ENCODE results near the gene SCO2. TPM values are rescaled to one million over a fixed set of nuclear protein-coding genes. Genes with fewer than 3 reads are reported as not detected.
"Not testable (repeated sequence)": the region's sequence is repeated elsewhere in the genome, so short reads cannot be mapped to it uniquely, and the experiment has no call there.

The SCO2 gene
- total RNA-seq, 1 experiment from 2014 or later, result 6.5 TPM

DNA sequence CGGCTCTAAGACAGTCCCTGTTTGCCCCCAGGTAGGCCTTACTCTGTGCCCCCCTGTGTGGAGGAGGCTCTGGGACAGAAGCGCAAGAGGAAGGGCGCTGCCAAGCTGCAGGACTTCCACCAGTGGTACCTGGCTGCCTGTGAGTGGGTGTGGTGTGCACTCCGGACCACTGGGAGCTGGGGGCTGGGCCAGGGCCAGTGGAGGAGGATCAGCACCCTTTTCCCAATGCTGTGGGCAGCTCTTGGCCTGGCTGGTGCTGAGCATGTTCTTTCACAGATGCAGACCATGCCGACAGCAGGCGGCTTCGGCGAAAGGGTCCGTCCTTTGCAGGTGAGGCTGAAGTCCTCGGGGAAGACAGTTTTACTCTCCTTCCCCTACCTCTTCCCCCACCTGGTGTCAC lies 3.7 kb downstream of the SCO2 start:
- peaks cover 12% of the 10 kb centered on the region for H3K4me1 ChIP-seq
- no peaks in the 10 kb centered on the region for H3K27me3 ChIP-seq (replicated peaks; ENCODE audit: control insufficient read depth, insufficient read depth, low read length)
- Mint-ChIP-seq H3K36me3 (ENCODE audit: insufficient read depth, unreplicated experiment) (peaks cover 59% of the 10 kb centered on the region), H3K9me3 (ENCODE audit: unreplicated experiment) (no peaks in the 10 kb centered on the region), H3K27me3 (ENCODE audit: insufficient read depth, unreplicated experiment) (no peaks in the 10 kb centered on the region), H3K4me3 (ENCODE audit: unreplicated experiment) (no peak overlapping the region), H3K27ac (ENCODE audit: unreplicated experiment) (no peak overlapping the region), H3K4me1 (ENCODE audit: low read depth, unreplicated experiment) (peaks cover 8% of the 10 kb centered on the region)
- H3K36me3 ChIP-seq (ENCODE audit: control insufficient read depth, insufficient read depth, low read length), result no peaks in the 10 kb centered on the region
- TF ChIP-seq, protein P1, sequence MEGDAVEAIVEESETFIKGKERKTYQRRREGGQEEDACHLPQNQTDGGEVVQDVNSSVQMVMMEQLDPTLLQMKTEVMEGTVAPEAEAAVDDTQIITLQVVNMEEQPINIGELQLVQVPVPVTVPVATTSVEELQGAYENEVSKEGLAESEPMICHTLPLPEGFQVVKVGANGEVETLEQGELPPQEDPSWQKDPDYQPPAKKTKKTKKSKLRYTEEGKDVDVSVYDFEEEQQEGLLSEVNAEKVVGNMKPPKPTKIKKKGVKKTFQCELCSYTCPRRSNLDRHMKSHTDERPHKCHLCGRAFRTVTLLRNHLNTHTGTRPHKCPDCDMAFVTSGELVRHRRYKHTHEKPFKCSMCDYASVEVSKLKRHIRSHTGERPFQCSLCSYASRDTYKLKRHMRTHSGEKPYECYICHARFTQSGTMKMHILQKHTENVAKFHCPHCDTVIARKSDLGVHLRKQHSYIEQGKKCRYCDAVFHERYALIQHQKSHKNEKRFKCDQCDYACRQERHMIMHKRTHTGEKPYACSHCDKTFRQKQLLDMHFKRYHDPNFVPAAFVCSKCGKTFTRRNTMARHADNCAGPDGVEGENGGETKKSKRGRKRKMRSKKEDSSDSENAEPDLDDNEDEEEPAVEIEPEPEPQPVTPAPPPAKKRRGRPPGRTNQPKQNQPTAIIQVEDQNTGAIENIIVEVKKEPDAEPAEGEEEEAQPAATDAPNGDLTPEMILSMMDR (IDR thresholded peaks at IDR 0.05; ENCODE audit: insufficient read depth in 1 of 2, low read depth in 1 of 2, low read length in 1 of 2, severe bottlenecking in 1 of 2, unreplicated experiment in 1 of 2), result no peak
- intact Hi-C loops (cut with micrococcal nuclease; ENCODE audit: unreplicated experiment), result no loop called here
- no TSS peak for BruUV-seq (replicated peaks)
- ChIA-PET POLR2A (no interaction called here), CTCF (no interaction called here)
- no peak overlapping the region for H3K4me3 ChIP-seq (ENCODE audit: low read depth, low read length)
- DNase-seq, result no peak
- no peaks in the 10 kb centered on the region for H3K9me3 ChIP-seq

DNA sequence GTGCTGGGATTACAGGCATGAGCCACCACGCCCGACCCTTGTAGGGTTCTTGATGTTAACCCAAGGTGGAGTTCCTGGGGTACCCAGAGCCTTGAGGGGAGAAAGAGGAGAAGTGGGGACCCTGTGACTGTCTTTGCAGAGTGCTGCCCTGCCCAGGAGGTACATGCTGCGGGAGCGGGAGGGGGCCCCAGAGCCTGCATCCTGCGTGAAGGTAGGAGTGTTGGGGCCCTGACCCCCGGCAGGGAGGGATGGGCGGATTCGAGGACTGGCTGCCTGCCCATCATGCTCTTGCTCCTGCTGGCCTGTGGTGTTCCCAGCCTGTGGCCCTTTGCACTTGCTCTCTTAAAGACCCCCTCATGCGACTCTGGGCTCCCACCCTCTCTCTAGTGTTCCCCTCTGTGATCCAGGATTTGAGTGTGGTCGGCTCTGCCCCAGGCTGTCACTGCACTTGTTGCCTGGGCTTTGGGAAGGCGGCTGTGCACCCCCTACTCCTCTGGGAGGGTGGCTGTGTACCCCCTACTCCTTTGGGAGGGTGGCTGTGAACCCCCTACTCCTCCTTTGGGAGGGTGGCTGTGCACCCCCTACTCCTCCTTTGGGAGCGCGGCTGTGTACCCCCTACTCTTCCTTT lies 4.5 kb downstream of the SCO2 start:
- H3K9me3 Mint-ChIP-seq (ENCODE audit: unreplicated experiment), result no peaks in the 10 kb centered on the region
- BruUV-seq (replicated peaks), result no TSS peak
- no peaks in the 10 kb centered on the region for H3K9me3 ChIP-seq
- ChIA-PET CTCF (no interaction called here), POLR2A (no interaction called here)
- intact Hi-C loops (cut with micrococcal nuclease; ENCODE audit: unreplicated experiment), result no loop called here
- H3K4me3 ChIP-seq (ENCODE audit: low read depth, low read length), result no peak overlapping the region
- DNase-seq, result peak in 1 of 2 experiments; percentile 30
- peaks cover 2% of the 10 kb centered on the region; the same call in 1 of the 2 replicates for H3K36me3 ChIP-seq (ENCODE audit: control insufficient read depth, insufficient read depth, low read length)
- H3K27ac Mint-ChIP-seq (ENCODE audit: unreplicated experiment), result no peak overlapping the region
- H3K4me3 Mint-ChIP-seq (ENCODE audit: unreplicated experiment), result no peak overlapping the region
- H3K27me3 Mint-ChIP-seq (ENCODE audit: insufficient read depth, unreplicated experiment), result no peaks in the 10 kb centered on the region
- peaks cover 53% of the 10 kb centered on the region for H3K36me3 Mint-ChIP-seq (ENCODE audit: insufficient read depth, unreplicated experiment)
- H3K4me1 Mint-ChIP-seq (ENCODE audit: low read depth, unreplicated experiment), result peaks cover 8% of the 10 kb centered on the region
- H3K4me1 ChIP-seq, result peaks cover 9% of the 10 kb centered on the region; the same call in 1 of the 2 replicates
- H3K27me3 ChIP-seq (replicated peaks; ENCODE audit: control insufficient read depth, insufficient read depth, low read length), result no peaks in the 10 kb centered on the region
- TF ChIP-seq, protein P1 (IDR thresholded peaks at IDR 0.05; ENCODE audit: insufficient read depth in 1 of 2, low read depth in 1 of 2, low read length in 1 of 2, severe bottlenecking in 1 of 2, unreplicated experiment in 1 of 2), result no peak

DNA sequence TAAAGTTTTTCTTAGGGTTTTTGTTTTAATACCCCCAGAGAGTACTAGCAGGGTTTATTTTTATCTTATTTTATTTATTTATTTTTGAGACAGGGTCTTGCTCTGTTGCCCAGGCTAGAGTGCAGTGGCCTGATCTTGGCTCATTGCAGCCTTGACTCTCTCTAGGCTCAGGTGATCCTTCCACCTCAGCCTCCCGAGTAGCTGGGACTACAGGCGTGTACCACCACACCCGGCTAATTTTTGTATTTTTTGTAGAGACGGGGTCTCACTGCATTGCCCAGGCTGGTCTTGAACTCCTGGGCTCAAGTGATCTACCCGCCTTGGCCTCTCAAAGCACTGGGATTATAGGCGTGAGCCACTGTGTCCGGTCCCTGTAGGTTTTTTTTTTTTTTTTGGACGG lies 5.2 kb downstream of the SCO2 start:
- H3K9me3 ChIP-seq; BruUV-seq (replicated peaks); H3K27ac Mint-ChIP-seq (ENCODE audit: unreplicated experiment); DNase-seq; POLR2A ChIA-PET; H3K27me3 Mint-ChIP-seq (ENCODE audit: insufficient read depth, unreplicated experiment); H3K4me3 ChIP-seq (ENCODE audit: low read depth, low read length); H3K4me1 ChIP-seq; H3K27me3 ChIP-seq (replicated peaks; ENCODE audit: control insufficient read depth, insufficient read depth, low read length); H3K4me1 Mint-ChIP-seq (ENCODE audit: low read depth, unreplicated experiment); intact Hi-C loops (cut with micrococcal nuclease; ENCODE audit: unreplicated experiment); H3K9me3 Mint-ChIP-seq (ENCODE audit: unreplicated experiment); H3K4me3 Mint-ChIP-seq (ENCODE audit: unreplicated experiment); CTCF ChIA-PET; H3K36me3 ChIP-seq (ENCODE audit: control insufficient read depth, insufficient read depth, low read length): not testable (repeated sequence)
- H3K36me3 Mint-ChIP-seq (ENCODE audit: insufficient read depth, unreplicated experiment), result peaks cover 53% of the 10 kb centered on the region

Measured in Caco-2 (cell line).